MM.1S (cell line): ENCODE results near the gene MAT2A.

Source experiments
- EZH2phosphoT487 ChIP-seq: fragments of 300-600 bp; sonication (generic); IDR thresholded peaks from 2 replicates; pipeline ENCODE4 v1.6.1; 2018; ENCODE audit warnings: antibody characterized with exemption, low read length
- TF ChIP-seq, protein P1 (sequence below): fragments of 300-600 bp; sonication (generic); IDR thresholded peaks from 2 replicates; pipeline ENCODE4 v1.5.1; 2016; ENCODE audit warnings: antibody characterized with exemption, low read length, mixed read lengths

DNA sequence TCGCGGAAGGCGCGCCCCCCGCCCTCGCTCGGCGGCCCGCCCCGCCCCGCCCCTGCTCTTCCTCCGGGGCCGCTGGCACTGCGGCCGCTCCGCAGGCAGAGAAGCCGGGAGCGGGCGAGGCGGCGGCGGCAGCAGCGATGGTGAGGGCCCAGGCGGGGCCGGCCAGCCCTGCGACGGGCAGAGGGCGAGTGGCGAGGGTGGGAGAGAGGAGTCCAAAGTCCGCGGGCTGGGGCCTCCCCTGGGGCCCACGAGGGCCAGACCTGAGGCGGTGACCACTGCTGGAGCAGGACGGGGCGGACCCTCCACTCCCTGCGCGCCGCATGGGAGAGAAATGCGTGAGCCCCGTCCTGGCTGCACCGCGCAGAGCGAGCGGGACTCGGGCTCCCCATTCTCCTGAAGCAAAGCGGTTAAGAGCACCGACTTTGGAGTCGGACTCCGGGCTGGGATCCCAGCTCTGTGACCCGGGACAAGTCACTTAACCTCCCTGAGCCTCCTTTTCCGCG lies 45.4 kb downstream of the MAT2A start, which contains the start of gene VAMP5:
- TF ChIP-seq, protein P1, sequence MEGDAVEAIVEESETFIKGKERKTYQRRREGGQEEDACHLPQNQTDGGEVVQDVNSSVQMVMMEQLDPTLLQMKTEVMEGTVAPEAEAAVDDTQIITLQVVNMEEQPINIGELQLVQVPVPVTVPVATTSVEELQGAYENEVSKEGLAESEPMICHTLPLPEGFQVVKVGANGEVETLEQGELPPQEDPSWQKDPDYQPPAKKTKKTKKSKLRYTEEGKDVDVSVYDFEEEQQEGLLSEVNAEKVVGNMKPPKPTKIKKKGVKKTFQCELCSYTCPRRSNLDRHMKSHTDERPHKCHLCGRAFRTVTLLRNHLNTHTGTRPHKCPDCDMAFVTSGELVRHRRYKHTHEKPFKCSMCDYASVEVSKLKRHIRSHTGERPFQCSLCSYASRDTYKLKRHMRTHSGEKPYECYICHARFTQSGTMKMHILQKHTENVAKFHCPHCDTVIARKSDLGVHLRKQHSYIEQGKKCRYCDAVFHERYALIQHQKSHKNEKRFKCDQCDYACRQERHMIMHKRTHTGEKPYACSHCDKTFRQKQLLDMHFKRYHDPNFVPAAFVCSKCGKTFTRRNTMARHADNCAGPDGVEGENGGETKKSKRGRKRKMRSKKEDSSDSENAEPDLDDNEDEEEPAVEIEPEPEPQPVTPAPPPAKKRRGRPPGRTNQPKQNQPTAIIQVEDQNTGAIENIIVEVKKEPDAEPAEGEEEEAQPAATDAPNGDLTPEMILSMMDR = no peak
- no peak for TF ChIP-seq EZH2phosphoT487
